HG03520 (cell line): ENCODE data around the gene CCDC97.
A peak's percentile ranks its signal among the peaks of the same experiment; 100 is the strongest.
"Not testable (repeated sequence)": the region's sequence is repeated elsewhere in the genome, so short reads cannot be mapped to it uniquely, and the experiment has no call there.

Experiments
- ATAC-seq: cut with Tn5 transposase; IDR thresholded peaks from one replicate; pipeline ENCODE4 v1.9.1; 2021; ENCODE audit warnings: mild to moderate bottlenecking, moderate library complexity; ENCODE audit not compliant: unreplicated experiment

The CCDC97 gene

DNA sequence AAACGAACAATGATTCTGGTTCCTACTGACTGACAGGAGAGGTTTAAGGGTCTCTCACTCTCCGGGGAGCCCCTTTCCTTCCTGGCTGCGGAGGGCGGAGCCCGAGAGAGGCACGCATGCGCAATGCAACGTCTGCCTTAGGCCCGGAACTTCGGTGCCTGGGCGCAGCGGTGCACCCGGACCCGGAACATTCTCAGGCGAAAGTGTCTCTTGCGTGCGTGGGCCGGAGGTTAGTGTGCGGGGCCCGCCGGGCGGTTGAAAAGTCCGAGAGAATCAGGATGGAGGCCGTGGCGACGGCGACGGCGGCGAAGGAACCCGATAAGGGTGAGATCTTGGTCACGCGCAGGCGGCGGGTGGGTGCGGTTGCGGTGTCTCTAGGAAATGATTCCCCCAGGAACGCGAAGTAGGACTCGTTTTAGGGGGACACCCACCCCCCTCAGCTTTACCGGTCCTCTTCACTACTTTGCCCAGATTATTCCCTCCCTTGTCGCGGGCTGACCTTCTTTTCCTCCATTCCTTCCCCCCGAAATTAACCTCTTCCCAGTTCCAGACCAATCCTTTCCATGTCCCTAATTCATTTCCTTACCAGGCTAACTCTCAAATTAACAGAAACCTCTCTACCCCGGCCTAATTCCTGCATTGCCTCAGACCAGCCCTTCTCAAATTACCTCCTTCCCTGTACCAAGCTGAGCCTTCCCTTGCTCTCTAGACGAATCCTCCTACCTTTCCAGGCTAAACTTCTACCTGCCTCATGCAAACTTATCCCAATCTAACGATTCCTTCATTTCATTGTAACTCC, at the start of gene CCDC97:
CCDC97 (plus strand) TSS at position 140 of the 799 bp plus-strand sequence; CDS start at position 279, 139 bp downstream.
- ATAC-seq: peak; percentile 55

DNA sequence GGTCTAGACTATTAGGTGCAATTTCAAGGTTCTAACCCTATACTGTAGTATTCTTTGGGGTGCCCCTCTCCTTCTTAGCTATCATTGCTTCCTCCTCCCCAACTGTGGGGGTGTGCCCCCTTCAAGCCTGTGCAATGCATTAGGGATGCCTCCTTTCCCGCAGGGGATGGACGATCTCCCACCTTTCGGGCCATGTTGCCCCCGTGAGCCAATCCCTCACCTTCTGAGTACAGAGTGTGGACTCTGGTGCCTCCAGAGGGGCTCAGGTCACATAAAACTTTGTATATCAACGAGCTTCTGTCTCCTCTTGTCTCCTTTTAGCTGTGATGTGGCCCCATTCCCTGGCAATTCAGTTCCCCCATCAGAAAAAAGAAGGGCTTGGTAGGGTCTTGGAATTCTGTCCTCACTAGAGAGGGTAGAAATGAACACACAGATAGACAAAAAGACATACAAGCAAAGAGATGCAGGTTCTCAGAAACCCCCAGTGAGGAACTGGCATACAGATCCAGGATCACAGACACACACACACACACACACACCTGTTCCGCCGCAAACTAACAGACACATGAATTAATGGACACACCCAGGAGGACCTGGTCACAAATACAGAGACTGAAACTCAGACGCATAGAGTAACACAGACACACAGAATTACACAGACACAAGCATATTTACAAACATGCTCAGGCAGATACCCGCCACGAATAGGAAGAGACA, 48.3 kb upstream of the CCDC97 start:
- no peak for ATAC-seq

DNA sequence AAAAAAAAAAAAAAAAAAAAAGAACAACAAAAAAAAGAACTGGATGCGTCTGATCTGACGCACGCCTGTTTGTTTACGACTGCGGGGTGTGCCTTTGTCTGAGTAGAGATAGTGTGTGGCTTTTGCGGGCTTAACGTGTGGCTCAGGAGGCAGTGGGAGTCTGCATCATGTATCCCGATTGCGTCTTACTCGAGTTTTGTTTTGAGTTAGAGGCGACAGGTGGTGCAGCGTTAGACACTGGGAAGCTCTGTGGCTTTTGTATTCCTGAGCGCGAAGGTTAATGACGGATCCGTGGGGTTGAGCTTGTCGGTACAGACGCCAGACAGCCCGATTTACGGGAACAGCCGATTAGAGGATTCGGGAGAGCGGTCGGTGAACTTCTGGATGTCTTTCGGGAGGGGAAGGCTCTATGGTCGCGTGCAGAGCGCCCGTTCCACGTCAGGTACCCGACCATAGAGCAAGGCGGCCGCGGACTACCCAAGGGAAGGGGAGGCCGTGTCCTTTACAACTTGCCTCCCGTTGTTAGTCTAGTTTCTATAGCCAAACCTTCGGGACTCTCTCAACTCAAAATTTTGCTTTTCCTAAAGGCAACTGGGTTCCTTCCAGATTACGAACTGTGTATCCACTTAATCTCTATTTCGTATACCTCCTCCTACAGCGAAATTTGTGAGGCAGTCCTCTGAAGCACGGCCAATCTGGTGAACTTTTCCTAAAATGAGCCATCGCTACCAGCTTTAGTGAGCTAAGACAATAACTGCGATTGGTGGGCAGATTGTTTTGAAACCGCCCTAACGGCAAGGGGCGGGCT, 46.7 kb upstream of the CCDC97 start:
- ATAC-seq: no peak

DNA sequence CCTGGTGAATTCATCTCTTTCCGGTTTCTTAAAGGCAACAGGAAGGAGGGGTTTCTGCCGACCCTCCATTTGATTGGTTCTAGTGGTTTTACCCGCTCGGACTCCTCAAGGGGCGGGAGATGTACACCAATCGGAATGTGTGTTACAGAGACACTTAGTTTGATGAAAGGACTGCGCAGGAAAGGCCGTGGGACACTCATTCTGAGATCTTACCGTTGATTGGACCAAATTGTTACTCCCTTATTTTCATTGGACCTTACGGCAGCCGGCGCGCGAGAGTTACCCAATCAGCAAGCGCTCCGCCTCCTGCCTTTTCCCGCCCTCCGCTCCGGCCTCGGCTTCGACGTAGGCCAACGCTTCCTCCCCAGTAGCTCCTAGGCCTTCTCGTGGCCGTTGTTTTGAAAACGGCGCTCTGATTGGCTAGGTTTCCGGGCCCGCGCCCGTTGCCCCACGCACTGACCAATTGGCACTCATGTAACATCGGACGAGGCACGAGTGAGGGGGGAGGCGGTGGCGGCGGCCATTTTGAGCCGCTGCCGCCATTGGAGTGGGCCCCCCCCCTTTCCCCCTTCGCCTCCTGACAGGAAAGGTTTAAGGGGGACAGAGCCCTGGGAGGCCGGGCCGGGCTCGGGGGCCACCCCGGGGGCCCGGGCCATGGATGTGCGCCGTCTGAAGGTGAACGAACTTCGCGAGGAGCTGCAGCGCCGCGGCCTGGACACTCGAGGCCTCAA, 46.0 kb upstream of the CCDC97 start, which contains the start of gene HNRNPUL1:
HNRNPUL1 (plus strand) TSS at position 523 of the 731 bp plus-strand sequence; CDS start at position 655, 132 bp downstream.
- peak; percentile 62 for ATAC-seq

DNA sequence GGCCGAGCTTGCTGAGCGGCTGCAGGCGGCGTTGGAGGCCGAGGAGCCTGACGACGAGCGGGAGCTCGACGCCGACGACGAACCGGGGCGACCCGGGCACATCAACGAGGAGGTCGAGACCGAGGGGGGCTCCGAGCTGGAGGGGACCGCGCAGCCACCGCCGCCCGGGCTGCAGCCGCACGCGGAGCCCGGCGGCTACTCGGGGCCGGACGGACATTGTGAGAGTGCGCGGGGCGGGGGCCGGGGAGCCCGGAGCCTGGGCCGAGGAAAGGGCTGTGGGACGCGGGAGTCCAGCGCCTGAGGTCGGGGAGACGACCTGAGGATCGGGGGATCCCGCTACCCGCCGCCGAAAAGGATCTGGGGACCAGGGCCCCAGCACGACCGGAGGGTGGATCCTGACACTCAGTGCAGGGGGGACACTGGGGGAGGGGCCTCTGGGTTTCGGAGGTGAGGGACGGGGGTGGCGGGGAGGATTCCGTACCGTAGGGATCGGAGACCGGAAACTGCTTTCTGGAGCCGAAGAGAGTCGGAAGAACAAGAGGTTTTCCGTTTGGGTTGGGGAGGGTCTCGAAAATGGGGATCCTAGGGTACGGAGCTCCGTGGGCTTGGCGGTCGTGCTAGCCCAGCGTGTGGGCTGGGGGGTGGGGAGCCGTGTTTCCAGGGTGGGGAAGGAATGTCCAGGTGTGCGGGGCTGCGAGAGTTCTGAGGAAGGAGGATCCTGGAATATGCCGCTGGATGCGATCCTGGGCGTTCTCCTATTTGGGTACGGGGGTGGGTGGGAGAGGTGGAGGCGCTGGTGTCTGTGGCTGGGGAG, 45.2 kb upstream of the CCDC97 start:
- ATAC-seq: no peak

DNA sequence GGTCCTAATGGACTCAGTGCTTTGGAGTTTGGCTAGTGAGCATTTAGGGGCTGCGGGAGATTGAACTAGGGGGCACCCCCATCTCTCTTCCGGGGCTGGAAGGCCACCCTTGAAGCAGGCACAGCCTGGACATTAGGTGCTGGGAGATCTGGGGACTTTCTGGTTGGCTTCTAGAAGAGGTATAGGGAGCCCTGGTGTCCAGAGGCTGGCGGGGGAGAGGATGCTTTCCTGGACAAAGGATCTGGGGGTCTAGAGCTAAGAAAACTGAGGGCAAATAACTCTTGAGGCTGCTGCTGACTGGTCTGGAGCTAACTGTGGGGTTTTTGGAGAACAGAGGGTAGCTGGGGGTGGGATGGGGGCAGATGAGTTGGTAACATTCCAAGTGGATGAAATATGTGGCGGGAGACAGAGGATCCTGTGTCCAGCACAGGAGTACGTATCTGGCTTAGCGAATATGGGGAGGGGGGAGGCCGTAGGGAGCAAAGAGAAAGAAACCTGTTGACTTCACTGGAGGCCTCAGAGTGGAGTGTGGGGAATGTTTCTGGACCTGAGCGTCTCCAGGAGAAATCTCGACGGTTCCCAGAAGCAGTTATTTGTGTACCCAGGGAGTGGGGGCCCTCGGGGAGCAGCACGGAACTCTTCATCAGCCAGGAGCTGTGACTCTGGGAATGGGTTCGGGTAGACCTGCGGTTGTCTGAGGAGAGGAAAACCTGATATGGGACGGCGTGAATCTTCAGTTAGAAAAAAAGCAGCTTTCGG, 44.4 kb upstream of the CCDC97 start:
- no peak for ATAC-seq

DNA sequence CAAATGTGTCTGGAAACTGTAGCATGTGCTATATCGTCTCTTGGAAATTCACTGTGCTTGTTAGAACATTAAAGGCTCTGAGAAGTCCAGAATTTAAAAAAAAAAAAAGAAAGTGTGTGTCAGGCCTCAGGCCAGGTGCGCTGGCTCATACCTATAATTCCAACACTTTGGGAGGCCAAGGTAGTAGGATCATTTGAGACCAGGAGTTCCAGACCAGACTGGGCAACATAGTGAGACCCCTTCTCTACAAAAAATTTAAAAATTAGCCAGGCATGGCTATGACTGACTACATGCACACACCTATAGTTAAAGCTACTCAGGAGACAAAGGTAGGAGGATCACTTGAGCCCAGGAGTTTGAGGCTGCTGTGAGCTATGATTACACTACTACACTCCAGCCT, 40.9 kb upstream of the CCDC97 start:
- ATAC-seq: no peak

DNA sequence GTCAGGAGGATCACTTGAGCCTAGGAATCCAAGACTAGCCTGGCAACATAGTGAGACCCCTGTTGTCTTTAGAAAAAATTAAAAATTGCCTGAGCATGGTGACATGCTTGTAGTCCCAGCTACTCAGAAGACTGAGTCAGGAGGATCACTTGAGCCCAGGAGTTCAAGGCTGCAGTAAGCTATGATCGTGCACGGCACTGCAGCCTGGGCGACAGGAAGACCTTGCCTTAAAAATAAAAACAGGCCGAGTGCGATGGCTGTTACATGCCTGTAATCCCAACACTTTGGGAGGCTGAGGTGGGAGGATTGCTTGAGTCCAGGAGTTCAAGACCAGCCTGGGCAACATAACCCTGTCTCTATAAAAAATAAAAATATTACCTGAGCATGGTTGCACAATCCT, 40.4 kb upstream of the CCDC97 start:
- ATAC-seq: no peak

DNA sequence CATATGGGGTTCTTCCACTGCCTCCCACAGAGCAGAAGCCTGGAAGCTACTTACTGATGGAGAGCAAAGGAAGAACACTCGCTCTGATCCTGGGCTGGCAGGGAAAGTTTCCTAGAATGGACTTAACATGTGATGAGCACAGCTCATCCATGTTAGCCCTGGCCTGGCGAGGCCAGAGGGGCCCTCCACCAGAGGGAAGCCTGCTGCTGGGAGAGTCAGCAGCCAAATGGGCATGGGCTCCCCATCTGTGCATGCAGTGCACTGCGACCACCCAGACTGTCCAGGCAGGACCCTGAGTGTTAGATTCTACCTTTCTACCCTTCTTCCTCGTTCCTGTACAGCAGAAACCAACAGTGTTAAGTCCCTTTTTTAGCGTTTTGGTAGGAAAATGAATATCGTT, 36.9 kb upstream of the CCDC97 start:
- no peak for ATAC-seq

DNA sequence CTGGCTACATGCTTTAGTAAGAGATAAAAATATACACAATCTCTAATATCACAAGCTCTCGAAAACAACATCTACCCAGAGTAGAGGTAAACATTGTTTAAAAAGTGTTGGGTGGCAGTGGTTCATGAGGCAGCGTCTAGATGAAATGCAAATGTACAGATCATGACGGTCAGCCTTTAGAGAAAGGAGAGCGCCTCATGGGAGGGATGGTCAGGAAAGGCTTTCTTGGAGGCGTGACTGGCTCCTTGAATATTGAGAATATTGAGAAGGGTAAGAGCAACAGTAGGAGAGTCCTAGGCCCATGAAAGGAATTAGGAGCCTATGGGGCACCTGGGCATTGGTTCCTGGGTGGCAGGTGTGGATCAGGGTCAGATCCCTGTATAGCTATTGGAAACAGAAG, 35.2 kb upstream of the CCDC97 start:
- no peak for ATAC-seq

DNA sequence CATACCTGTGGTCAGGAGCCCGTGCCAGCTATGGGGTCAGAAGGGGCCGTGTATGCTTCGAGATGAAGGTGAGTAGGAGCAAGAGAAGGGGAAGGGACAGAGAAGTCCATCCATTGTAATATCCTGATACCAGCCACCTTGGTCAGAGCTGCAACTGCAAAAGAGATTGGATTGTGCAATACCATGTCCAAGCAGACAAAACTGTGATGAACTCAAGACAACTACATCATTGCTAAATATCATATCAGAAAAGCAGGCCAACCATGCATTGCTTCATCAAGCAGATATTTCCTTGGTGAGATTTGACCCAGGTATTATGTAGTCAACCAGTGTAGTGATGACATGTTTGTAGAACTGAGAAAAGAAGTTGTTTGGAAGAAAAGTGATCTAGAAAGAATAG, 33.7 kb upstream of the CCDC97 start:
- ATAC-seq: no peak

DNA sequence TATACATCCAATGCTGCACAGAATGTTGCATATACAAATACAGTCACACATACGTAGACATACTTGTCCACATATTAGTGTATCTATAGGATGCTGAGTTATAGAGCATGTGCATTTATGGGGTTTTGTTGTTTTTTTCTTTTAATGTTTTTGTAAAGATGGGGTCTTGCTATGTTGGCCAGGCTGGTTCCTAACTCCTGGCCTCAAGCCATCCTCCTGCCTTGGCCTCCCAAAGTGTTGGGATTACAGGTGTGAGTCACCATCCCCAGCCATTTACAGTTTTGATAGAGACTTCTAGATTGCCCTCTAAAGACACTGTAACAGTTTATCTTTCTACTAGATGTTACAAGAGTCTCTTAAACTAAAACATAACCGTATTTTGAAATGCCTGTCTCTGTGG, 31.5 kb upstream of the CCDC97 start:
- ATAC-seq: no peak

DNA sequence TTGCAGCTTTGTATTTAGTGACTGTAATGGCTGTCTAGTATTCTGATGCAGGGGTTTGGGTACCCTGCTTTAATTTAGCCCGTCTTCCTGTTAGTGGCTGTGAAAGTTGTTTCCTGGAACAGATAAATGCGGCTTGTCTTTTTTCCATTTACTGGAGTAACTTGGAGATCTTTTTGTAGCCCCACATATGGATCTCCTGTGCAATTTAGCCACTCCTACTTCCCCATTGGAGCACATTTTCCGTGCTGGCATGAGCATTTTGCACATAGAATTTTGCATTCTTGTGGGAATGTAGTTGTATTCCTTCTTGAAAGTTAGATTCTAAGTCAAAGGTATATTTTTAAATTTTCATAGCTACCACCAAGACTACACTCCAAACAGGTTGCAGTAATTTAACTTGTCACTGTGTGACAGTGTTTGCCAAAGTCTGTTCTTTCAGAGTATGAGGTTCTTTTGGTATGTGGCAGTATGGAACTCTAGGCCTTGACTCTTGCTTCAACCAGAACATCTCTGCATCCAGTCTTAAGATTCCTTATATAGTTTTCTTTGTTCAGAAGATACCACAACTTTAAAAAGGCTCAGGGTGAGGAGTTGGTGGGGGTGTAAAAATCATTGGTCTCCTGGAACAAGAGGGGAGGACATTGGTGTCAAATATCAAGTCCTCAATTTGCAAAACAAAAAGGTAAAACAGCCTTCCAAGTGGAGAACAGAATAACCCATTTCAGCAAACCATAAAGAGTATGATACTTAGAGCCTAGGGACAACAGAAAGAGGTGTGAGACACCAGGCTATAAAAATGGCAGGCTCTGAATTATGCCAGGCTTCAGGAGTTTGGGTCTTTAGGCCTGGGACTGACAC, 21.1 kb upstream of the CCDC97 start:
- no peak for ATAC-seq

DNA sequence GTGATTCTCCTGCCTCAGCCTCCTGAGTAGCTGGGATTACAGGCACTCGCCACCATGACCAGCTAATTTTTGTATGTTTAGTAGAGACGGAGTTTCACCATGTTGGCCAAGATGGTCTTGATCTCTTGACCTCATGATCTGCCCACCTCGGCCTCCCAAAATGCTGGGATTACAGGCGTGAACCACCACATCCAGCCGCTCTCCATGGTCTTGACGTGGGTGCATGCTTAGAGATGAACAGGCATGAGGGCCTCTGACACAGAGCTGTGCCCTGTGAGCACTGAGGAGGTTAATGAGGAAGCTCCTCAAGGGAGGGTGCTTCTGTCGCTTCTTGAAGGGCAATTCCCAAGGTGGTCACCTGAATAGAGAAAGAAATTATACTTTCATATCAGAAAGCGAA, 20.2 kb upstream of the CCDC97 start:
- ATAC-seq: not testable (repeated sequence)

DNA sequence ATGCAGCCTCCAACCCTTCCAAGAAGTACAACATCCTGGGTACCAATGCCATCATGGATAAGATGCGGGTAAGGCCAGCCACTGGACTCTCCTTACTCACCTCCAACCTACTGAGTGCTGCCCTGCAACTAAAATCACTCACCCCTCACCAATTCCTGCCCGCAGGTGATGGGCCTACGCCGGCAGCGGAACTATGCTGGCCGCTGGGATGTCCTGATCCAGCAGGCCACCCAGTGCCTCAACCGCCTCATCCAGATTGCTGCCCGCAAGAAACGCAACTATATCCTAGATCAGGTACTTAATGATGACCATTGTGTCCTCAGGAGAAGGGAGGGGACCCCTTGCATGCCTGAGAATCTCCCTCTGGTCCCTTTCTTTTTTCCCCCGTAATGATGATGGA, 15.6 kb upstream of the CCDC97 start:
- no peak for ATAC-seq

DNA sequence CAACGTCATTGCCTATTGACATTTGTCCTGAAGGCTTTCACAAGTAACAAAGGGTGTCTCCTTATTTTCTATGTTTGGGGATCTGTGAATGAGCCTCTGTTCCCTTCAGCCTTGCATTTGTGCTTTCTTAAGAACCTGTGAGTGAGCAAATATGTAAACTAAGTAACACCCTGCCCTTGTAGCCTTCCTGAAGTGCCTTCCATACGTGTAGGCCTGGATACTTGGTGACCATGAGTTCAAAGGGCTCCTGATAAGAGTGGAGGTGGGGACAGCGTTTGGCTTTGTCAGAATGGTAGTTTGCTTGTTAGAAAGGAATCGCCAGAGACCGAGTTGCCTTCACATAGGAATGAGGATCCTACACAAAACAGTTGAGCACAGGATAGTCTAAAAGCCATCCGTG, 14.5 kb upstream of the CCDC97 start:
- no peak for ATAC-seq

DNA sequence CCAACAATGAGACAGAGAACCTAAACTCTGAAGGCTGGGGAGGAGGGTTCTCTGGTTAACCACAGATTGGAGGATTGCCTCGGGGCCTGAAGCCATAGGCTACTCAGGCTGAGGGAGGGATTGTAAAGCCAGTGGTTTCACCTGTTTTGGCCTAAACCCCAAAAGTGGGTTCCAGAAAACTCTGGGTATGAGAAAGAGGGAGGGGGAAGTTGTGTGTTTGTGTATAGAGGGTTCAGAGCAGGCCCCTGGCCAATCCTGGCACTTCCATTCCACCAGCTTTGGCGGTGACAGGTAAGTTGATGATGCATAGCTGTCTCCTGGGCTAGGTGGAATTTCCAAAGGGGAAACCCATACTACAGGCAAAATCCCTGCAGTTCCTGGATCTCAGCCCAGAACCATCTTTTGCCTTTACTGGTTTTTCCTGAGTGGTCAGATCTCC, 13.5 kb upstream of the CCDC97 start:
- no peak for ATAC-seq
